ENCODE results near the gene BSCL2.
A peak's percentile ranks its signal among the peaks of the same experiment; 100 is the strongest.

Gene BSCL2

DNA sequence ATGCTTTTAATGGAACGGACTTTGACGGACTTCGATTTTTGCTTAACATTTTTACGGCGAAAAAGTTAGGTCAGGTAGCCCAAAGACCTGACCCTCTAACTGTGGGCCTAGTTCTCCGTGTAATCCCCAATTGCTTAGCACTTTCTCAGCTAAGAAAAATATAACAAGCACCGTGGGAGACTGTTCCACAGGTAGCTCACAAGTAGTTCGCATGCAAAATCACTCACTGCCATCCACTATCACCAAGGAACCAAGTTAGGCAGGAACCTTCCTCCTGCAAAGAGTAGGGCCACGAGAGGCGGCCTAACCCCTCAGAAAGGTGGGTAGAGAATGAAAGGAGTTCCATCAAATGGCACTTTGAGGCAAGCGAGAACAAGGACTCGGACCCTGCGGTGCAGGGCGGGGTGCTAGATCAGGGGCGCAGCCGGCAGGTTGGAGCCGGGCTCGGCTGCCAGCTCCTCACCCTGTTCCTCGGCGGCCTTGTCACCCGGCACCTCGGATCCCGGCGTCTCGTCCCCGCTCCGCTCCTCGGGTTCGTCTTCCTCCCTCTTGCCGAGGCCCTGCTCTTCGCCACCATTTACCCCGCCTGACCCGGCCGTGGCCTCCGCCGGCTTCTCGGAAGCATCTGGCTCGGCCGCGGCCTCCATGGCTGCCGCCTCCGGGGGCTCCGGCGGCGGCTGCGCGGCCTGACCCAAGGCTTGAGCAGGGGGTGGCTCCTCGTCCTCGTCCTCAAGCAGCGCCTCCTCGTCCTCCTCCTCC is 19.1 kb upstream of the BSCL2 start:
- peak overlapping the region; percentile 36; the same call in 1 of the 2 replicates for H2AFZ ChIP-seq (ENCODE audit: low read depth)
- H3K36me3 ChIP-seq (ENCODE audit: insufficient read depth), result peaks cover 26% of the 10 kb centered on the region; the same call in 1 of the 2 replicates
- no peaks in the 10 kb centered on the region for H3K27me3 ChIP-seq (ENCODE audit: insufficient read depth, low read depth)
- peak overlapping the region; percentile 98 for H3K4me2 ChIP-seq
- H4K20me1 ChIP-seq (ENCODE audit: insufficient read depth), result peaks cover 16% of the 10 kb centered on the region; the same call in 1 of the 2 replicates
- TF ChIP-seq CTCF (conservative IDR thresholded peaks at IDR 0.05; ENCODE audit: low read depth, low read length), result no peak
- peaks cover 76% of the 10 kb centered on the region for H3K79me2 ChIP-seq (ENCODE audit: insufficient read depth, low read depth)
- H3K9ac ChIP-seq, result peak overlapping the region; percentile 77
- H3K4me3 ChIP-seq (IDR thresholded peaks at IDR 0.05; ENCODE audit: insufficient read depth, low read depth, low read length), result peak overlapping the region; percentile 47
- peaks cover 34% of the 10 kb centered on the region for H3K4me1 ChIP-seq (ENCODE audit: low read depth, poor library complexity, severe bottlenecking)
- peak overlapping the region; percentile 89 for H3K27ac ChIP-seq

DNA sequence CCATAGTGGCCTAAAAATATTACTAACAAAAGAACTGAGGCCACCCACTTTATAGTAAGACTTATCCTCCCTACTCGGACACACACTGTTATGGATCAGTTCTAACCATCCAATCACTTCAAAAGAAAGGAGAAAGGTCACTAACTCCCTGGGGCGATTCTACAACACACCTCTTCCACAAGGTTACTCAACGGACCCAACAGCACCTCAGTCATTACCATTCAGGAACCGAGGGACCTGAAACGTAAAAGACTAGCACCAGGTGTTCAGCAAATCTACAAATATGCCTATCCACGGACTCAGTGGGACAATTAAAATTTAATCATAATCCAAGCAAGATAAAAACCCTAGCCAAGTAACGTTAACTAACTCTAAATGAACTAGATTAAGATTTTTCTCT is 18.4 kb upstream of the BSCL2 start:
- H3K36me3 ChIP-seq (ENCODE audit: insufficient read depth), result peaks cover 32% of the 10 kb centered on the region; the same call in 1 of the 2 replicates
- no peak for TF ChIP-seq CTCF (conservative IDR thresholded peaks at IDR 0.05; ENCODE audit: low read depth, low read length)
- H3K4me1 ChIP-seq (ENCODE audit: low read depth, poor library complexity, severe bottlenecking), result peaks cover 34% of the 10 kb centered on the region
- H3K4me3 ChIP-seq (IDR thresholded peaks at IDR 0.05; ENCODE audit: insufficient read depth, low read depth, low read length), result peak overlapping the region; percentile 47
- peaks cover 16% of the 10 kb centered on the region; the same call in 1 of the 2 replicates for H4K20me1 ChIP-seq (ENCODE audit: insufficient read depth)
- H2AFZ ChIP-seq (ENCODE audit: low read depth), result no peak overlapping the region
- peak overlapping the region; percentile 98 for H3K4me2 ChIP-seq
- H3K9ac ChIP-seq, result peak overlapping the region; percentile 77
- H3K79me2 ChIP-seq (ENCODE audit: insufficient read depth, low read depth), result peaks cover 82% of the 10 kb centered on the region
- H3K27ac ChIP-seq, result peak overlapping the region; percentile 89
- H3K27me3 ChIP-seq (ENCODE audit: insufficient read depth, low read depth), result no peaks in the 10 kb centered on the region

GRCh38 chr11:62724171-62724570 is 16.9 kb upstream of the BSCL2 start:
- H3K9ac ChIP-seq, result peak overlapping the region; percentile 77; the same call in 1 of the 2 replicates

GRCh38 chr11:62721994-62722393 is 14.8 kb upstream of the BSCL2 start:
- Histone ChIP-seq H3K36me3 (ENCODE audit: insufficient read depth) (peaks cover 53% of the 10 kb centered on the region; the same call in 1 of the 2 replicates), H3K79me2 (ENCODE audit: insufficient read depth, low read depth) (peaks cover 98% of the 10 kb centered on the region), H3K9ac (no peak overlapping the region), H3K4me3 (IDR thresholded peaks at IDR 0.05; ENCODE audit: insufficient read depth, low read depth, low read length) (no peak overlapping the region), H2AFZ (ENCODE audit: low read depth) (no peak overlapping the region), H3K4me1 (ENCODE audit: low read depth, poor library complexity, severe bottlenecking) (peaks cover 46% of the 10 kb centered on the region), H4K20me1 (ENCODE audit: insufficient read depth) (peaks cover 16% of the 10 kb centered on the region; the same call in 1 of the 2 replicates), H3K4me2 (no peak overlapping the region; the same call in 1 of the 2 replicates), H3K27ac (no peak overlapping the region; the same call in 1 of the 2 replicates), H3K27me3 (ENCODE audit: insufficient read depth, low read depth) (no peaks in the 10 kb centered on the region)
- TF ChIP-seq CTCF (conservative IDR thresholded peaks at IDR 0.05; ENCODE audit: low read depth, low read length), result no peak; the same call in 1 of the 2 replicates

More at GRCh38 chr11:62724171-62724570, 16.9 kb upstream of the BSCL2 start:
- Histone ChIP-seq H3K27me3 (ENCODE audit: insufficient read depth, low read depth) (no peaks in the 10 kb centered on the region), H3K4me3 (IDR thresholded peaks at IDR 0.05; ENCODE audit: insufficient read depth, low read depth, low read length) (no peak overlapping the region), H3K4me1 (ENCODE audit: low read depth, poor library complexity, severe bottlenecking) (peaks cover 26% of the 10 kb centered on the region), H3K36me3 (ENCODE audit: insufficient read depth) (peaks cover 40% of the 10 kb centered on the region; the same call in 1 of the 2 replicates), H3K27ac (no peak overlapping the region; the same call in 1 of the 2 replicates), H4K20me1 (ENCODE audit: insufficient read depth) (peaks cover 16% of the 10 kb centered on the region; the same call in 1 of the 2 replicates), H2AFZ (ENCODE audit: low read depth) (no peak overlapping the region), H3K79me2 (ENCODE audit: insufficient read depth, low read depth) (peaks cover 84% of the 10 kb centered on the region), H3K4me2 (peak overlapping the region; percentile 98)
- TF ChIP-seq CTCF (conservative IDR thresholded peaks at IDR 0.05; ENCODE audit: low read depth, low read length), result no peak
